ENCODE results near the gene METTL4. TPM values are rescaled to one million over a fixed set of nuclear protein-coding genes. Genes with fewer than 3 reads are reported as not detected.
"Not testable (repeated sequence)": the region's sequence is repeated elsewhere in the genome, so short reads cannot be mapped to it uniquely, and the experiment has no call there.

METTL4 gene
- total RNA-seq, 1 donor from 2014 or later = 21.2 TPM

DNA sequence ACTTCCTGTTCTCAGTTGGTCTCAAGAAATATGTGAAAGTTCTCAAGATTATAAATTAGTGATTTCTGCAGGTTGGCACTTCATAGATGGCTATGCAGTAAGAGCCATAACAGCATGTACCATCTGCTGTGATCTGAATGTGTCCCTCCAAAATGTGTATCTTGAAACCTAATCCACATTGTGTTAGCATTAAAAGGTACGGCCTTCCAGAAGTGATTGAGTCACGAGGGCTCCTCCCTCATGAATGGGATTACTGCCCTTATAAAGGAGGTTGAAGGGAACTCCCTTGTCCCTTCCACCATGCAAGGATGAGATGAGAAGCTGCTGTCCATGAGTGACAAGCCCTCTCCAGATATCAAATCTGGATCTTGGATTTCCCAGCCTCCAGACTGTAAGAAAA is 45.0 kb downstream of the METTL4 start:
- intact Hi-C loops (cut with micrococcal nuclease) = no loop called here

DNA sequence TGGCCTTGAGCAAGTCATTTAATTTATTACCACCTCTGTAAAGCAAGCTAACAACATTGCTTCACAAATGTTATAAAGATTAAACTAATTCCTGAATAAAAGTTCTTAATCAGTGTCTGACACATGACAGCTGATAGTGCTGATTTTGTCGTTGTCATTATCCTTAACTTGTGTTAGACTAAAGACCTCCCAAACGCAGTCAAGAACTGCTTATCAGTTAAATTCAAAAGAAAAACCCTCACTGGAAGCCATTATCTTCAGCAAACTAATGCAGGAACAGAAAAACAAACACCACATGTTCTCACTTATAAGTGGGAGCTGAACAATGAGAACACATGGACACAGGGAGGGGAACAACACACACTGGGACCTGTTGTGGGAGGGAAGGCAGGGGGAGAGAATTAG is 46.5 kb downstream of the METTL4 start:
- intact Hi-C loops (cut with micrococcal nuclease) = not testable (repeated sequence)

DNA sequence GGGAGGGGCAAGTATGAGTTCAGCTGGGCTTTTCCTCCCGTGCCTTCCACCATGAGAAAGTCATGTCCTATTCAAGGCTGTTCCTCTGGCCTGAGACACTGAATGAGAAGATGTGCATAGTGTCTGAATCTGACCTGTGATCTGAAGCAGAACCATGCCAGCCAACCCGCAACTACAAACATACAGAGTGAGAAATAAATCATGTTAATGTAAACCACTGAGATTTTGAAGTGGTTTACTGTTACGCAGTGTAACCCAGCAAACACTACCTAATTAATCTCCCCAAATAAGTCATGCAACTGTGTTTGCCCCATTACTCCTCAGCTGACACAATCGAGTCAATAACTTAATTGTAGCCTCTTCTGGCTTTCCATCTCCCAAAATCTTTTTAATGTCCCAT is 49.2 kb downstream of the METTL4 start:
- intact Hi-C loops (cut with micrococcal nuclease) = no loop called here

DNA sequence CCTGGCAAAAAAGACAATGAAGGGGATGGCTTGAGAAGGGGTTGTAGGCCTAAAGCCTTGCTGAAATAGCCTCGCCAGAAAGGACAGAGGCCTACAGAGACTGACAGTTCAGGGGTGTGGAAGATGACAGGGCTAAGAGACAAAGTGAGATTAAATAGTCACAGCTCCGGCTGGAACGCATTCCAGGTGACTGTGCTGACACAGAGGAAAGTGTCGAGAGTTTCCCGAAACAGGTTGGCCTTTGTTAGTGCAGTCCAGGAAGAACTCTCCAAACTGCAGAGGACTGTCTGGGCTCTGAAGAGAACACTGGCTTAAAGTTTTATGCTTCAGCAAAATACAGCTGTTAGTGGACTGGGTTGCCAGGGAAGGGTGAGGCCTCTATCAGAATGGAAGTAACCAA is 52.8 kb downstream of the METTL4 start:
- intact Hi-C loops (cut with micrococcal nuclease) = no loop called here

DNA sequence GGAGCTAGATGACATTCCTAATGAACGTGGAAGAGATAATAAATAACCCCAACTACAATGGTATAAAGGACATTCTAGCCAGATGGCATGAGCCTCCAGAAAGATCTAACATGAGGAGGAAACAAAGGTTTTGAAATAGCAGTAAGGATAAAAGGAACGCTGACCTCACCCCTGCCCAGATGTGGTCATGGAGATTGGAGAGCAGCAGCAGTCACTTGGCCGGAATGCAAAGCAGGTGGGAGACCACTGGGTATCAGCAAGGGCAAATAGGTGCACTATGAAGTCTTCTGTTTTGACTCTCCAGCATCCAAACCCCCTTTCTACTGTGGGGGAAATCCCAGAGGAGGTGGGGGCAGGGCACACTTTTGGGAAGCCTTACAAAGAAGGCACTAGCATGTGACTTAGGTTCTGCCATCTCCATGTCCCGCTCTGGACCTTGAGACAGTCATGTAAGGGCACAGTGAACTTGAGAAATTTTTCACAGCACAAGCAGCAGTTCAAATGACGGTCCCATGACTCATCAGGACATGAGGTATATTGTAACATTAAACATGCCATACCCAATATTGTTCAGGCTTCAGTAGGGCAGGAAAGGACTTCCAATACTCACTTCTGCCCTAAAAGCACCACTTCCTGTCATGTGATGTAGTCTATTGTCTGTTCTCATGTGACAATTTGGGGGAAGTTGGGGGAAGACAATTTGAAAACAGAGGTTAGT is 55.2 kb downstream of the METTL4 start:
- intact Hi-C loops (cut with micrococcal nuclease) = no loop called here

DNA sequence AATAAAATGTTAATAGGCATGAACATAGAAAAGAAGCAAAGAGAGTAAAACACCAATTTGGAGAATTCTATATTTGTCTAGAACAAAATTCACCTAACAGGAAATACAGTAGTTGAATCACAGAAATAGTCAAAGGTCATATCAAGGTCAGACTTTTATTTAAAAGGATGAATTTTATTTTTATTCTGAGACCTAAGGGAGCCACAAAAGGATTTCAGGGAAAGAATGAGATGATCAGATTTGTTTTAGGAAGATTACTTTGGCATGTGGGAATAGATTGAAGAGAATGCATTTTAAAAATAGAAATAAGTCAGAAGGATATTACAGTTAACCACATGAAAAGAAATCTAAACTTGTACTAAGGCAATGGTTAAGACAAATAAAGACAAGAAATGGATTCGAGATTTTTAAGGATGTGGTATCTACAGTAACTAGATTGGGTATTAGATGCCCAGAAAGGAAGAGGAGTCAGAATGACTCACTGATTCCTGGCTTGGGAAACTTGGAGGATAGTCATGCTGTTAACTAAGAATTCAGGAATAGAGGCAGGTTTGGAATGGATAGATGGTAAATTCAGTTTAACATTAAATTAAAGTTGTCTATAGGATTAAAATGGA is 56.0 kb downstream of the METTL4 start:
- intact Hi-C loops (cut with micrococcal nuclease) = no loop called here

DNA sequence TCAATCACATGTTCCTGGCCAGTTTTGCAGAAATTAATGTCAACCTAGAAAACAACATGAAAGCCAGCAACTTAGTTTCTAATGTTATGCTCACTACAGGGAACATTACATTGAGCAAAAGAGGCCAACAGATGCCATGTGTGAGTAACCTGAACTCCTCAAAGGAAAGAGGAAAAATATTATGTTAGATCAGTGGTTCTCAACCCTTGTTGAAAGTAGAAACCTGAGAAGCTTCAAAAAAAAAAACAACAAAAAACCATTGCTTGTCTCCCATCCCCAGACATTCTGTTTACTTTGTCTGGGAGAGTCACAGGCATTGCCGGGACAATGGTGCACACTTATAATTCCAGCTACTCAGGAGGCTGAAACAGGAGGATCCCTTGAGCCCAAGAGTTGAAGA is 57.7 kb downstream of the METTL4 start:
- intact Hi-C loops (cut with micrococcal nuclease) = no loop called here

DNA sequence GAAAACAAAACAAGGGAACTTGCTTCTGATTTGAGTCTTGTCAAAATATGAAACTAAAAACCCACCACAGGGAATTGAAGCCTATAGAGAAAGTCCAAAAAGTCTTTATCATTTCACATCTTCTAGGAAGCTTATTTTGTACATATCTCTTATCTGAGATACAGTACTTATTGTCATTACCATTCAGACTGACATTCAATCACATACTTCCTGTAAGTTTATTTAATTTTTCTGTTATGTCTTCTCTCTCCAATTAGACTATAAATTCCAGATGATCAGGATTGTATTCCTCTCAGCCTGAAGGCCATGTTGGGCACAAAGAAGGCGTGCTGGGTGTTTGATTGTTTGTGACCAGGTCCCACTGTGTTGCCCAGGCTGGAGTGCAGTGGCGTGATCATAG is 59.2 kb downstream of the METTL4 start:
- intact Hi-C loops (cut with micrococcal nuclease) = no loop called here

DNA sequence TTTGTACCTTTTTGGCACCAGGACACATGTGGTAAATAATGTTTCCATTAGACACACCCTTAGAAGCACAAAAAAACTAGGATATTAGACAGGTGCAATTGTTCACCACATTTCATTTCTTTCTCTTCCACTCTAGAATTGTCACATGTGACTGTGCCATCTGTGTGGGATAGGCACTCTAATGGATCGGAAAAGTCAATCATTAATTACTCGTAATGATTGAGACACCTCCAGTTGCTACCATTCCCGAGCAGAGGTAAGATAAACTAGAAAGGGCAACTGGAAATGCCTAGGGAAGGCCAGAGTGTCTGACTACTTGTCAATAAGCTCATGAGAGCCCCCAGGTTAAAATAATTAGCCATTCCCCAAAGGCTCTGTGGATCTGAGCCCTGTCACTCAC is 59.9 kb downstream of the METTL4 start:
- intact Hi-C loops (cut with micrococcal nuclease) = no loop called here

DNA sequence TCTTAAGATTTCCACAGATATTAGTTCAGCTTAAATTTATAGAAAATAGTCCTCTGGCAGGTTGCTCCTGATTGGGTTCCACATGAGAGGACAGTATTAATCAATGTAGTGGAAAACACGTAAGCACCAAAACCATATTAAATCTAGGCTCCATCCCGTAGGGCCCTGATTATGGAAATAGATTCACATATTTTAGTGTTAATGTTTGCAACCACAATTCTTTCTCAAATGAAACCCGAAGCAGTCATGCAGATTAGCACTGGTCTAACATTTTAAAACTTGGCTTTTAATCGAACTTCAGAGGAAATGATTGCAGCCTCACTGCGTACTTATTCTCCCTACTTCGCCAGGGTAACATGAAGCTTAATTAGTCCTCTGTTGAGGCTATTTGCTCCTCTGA is 60.9 kb downstream of the METTL4 start:
- intact Hi-C loops (cut with micrococcal nuclease) = no loop called here

DNA sequence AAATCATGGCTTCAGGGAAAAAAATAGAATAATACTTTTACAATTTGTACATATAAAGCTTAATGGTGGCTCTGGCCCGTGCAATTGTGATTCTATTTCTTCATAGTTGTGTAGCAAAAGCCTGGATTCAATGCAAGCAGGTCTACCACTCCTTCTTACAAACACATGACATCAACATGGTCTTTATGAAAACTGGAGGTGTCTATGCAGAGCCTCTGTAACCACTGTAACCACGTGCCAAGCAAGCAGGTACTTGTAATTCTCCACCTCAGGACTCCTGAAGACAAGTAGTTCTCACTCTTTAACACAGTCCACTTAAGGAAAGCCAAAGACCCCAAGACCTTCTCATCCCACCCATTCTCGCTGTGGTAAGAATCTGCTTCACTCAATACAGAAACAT is 62.6 kb downstream of the METTL4 start:
- intact Hi-C loops (cut with micrococcal nuclease) = no loop called here

DNA sequence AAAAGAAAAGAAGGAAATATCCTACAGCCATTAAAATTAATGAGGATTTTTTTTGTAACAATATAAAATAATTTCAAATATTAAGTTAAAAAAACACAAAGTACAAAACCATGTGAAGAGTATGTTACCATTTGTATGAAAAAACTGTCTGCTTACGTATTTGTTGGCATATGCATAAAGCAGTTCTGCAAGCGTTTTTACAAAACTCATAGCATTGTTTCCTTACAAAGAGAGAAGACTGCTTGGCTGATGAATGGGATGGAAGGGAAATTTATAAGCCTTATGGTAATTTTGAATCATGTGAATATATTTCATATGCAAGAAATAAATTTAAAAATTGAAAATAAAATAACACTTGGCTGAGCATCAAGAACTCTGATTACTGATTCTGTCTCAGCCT is 63.1 kb downstream of the METTL4 start:
- intact Hi-C loops (cut with micrococcal nuclease) = no loop called here

DNA sequence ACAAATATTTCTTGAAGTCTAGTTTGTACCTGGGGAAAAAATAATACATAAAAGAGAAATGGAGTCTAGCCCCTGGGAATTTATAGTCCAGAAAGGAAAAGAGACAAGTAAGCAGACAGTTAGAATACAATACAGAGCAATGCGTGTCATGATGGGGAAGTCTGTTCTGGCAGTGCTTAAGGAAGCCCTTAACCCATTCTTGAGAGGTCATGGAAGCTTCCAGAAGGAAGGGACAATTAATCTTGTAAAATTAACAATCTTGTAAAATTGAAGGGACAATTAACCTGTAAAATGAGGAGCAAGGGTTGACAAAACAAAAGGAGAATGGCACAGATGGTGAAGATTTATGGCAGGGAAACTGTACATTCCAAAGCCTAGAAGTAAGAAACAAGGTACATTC is 66.7 kb downstream of the METTL4 start:
- intact Hi-C loops (cut with micrococcal nuclease) = no loop called here

DNA sequence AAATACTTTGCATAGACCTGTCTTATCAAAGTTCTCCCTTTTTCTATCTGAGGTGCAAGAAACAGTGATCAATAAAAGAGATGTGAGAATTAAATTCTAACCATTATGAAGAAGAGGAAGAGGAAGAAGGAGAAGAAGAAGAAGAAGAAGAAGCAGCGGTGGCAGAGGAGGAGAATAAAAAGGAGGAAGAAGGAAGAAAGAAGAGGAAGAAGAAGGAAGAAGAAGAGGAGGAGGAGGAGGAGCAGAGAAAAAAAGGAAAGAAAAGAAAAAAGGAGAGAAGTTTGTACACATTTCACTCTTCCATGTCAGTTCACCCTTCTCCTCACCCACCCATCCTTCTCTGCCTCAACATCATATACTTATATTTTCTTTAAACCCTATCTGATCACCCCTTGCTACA is 68.4 kb downstream of the METTL4 start:
- intact Hi-C loops (cut with micrococcal nuclease) = no loop called here

DNA sequence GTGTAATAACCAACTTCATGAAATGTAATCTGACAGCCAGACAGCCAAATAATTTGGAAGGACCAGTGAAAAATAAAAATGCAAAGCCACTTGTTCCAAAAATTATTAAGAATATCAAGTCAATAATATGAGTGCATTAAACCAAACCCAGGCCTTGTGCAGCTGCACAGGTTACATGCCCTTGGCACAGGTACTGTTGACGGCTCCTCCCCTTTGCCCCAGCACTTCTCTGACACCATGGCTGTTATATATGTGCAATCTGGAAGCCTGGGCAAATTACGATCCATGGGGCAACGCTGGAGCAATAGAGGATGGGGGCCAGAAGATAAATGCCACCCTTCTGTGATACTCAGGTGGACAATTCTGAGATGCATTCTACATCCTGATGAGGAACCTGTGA is 68.9 kb downstream of the METTL4 start:
- intact Hi-C loops (cut with micrococcal nuclease) = no loop called here

DNA sequence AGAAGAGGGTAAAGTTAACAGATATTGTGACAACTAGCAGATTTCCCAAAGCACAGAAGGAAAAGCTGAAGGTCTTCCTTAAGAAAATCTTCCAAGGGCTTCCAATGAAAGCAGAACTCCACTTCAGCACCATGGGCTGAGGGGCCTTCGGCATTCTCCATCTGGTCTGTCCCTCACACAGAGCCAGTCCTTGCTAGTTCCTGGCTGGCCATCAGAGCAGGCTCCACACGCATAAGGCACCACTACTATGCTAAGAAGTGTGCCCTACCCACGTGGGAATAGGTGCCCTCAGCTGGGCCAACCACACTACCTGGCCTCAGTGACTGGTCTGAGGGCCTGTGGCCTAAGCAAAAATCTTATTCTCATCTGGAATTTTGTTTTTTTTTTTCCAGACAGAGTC is 73.5 kb downstream of the METTL4 start:
- intact Hi-C loops (cut with micrococcal nuclease) = no loop called here

DNA sequence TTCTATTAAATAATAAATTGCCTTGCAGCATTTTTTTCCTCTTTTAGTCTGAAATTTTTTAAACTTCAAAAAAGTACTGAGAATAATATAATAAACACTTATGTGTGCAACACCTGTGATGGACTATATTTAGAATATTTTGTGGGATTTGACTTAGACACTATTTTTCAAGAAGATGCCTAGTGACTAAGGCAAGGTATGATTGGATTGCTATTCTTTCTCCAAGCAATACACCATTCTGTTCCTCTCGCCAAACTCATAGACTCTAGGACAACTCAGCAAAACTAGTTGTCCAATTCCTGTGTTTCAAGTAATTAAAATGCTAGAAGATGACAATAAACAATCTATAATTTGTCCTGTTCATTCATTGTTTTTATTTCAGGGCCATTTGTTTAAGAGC is 75.9 kb downstream of the METTL4 start:
- intact Hi-C loops (cut with micrococcal nuclease) = no loop called here

DNA sequence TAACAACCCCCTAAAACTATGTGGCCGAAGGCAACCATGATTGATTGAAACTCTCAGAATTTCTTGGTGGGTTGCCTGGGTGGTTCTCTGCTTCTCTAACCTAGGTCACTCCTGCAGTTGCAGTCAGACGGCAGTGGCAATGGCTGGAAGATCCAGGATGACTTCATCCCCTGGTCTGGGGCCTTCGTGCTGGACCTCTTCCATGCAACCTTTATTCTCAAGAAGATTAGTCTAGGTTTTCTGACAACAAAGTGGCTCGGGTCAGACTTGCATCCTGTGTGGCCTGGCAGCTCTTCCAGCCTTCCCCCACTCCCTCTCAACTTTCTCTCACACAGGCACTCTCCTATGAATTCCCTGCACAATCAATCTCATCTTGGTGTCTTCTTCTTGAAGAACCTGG is 76.4 kb downstream of the METTL4 start:
- intact Hi-C loops (cut with micrococcal nuclease) = no loop called here

Other genes starting within 250 kb of the METTL4 start
- gene NDC80, start 52 bp upstream of the METTL4 start, total RNA-seq = 48.9 and 51.3 TPM in 2 replicates
- gene SMCHD1, start 84.2 kb upstream of the METTL4 start, total RNA-seq = 146 and 163 TPM in 2 replicates

All from T-helper 1 cell treated with Interleukin-12 subunit alpha and Interleukin-12 subunit beta and Interleukin-4 antibody, amounts not matched to agents 30 ng/mL and 1 ng/mL, for 36 hours (primary cell).